OCI-LY1 (cell line): ENCODE data around the gene ADAMTSL4.
"Not testable (repeated sequence)": the region's sequence is repeated elsewhere in the genome, so short reads cannot be mapped to it uniquely, and the experiment has no call there.

Experiments used
- H2AFZ ChIP-seq: fragments of 200-600 bp; sonication (generic), shearing (Covaris generic); 2 replicates; pipeline ENCODE4 v1.6.0; 2014; ENCODE audit warnings: antibody characterized with exemption, mild to moderate bottlenecking, low read length
- H3F3A ChIP-seq: fragments of 200-600 bp; sonication (generic), shearing (Covaris generic); 2 replicates; pipeline ENCODE4 v1.6.0; 2014; ENCODE audit warnings: mild to moderate bottlenecking, antibody characterized with exemption, low read length, moderate library complexity; ENCODE audit not compliant: insufficient read depth
- H3K27ac ChIP-seq: fragments of 200-600 bp; sonication (generic); 2 replicates; pipeline ENCODE4 v1.5.1; 2014; ENCODE audit warnings: low read length, mixed run types, mild to moderate bottlenecking, low read depth; ENCODE audit not compliant: poor library complexity, severe bottlenecking
- H3K27me3 ChIP-seq: fragments of 200-600 bp; sonication (generic); 2 replicates; pipeline ENCODE4 v1.6.0; 2014; ENCODE audit warnings: antibody characterized with exemption, mild to moderate bottlenecking, low read length, moderate library complexity; ENCODE audit not compliant: insufficient read depth
- H3K36me3 ChIP-seq: fragments of 200-600 bp; sonication (generic); 2 replicates; pipeline ENCODE4 v1.6.1; 2014; ENCODE audit warnings: mild to moderate bottlenecking, antibody characterized with exemption, low read length, moderate library complexity, mixed read lengths; ENCODE audit not compliant: insufficient read depth
- H3K4me1 ChIP-seq: fragments of 200-600 bp; sonication (generic); 2 replicates; pipeline ENCODE4 v1.5.1; 2014; ENCODE audit warnings: mild to moderate bottlenecking, low read length, moderate library complexity; ENCODE audit not compliant: insufficient read depth, severe bottlenecking
- H3K4me2 ChIP-seq: fragments of 200-600 bp; sonication (generic), shearing (Covaris generic); 2 replicates; pipeline ENCODE4 v1.6.1; 2014; ENCODE audit warnings: low read length
- H3K4me3 ChIP-seq: fragments of 200-600 bp; sonication (generic); 2 replicates; pipeline ENCODE4 v1.5.1; 2014; ENCODE audit warnings: low read length, low read depth, mild to moderate bottlenecking, mixed read lengths; ENCODE audit not compliant: poor library complexity, severe bottlenecking
- H3K79me2 ChIP-seq: fragments of 200-600 bp; shearing (Covaris generic); 2 replicates; pipeline ENCODE4 v1.6.1; 2016; ENCODE audit warnings: mixed run types, low read length, mixed read lengths; ENCODE audit not compliant: insufficient read depth
- H3K9ac ChIP-seq: fragments of 200-600 bp; sonication (generic), shearing (Covaris generic); 2 replicates; pipeline ENCODE4 v1.6.1; 2014; ENCODE audit warnings: mild to moderate bottlenecking, low read length, mixed read lengths
- H3K9me2 ChIP-seq: fragments of 200-600 bp; sonication (generic), shearing (Covaris generic); 2 replicates; pipeline ENCODE4 v1.6.1; 2014; ENCODE audit warnings: low read depth, mild to moderate bottlenecking, low read length, mixed read lengths
- H3K9me3 ChIP-seq: fragments of 200-600 bp; shearing (Covaris generic); 2 replicates; pipeline ENCODE4 v1.6.1; 2014; ENCODE audit warnings: low read length, mixed read lengths
- H4K20me1 ChIP-seq: fragments of 200-600 bp; sonication (generic), shearing (Covaris generic); 2 replicates; pipeline ENCODE4 v1.6.0; 2016; ENCODE audit warnings: mild to moderate bottlenecking, low read length; ENCODE audit not compliant: insufficient read depth
- CTCF ChIP-seq: fragments of 200-600 bp; sonication (generic), shearing (Covaris generic); IDR thresholded peaks from 2 replicates; pipeline ENCODE4 v1.5.1; 2017; ENCODE audit warnings: mild to moderate bottlenecking, antibody characterized with exemption, low read length, moderate library complexity, mixed read lengths
- EZH2 ChIP-seq: fragments of 200-600 bp; sonication (generic), shearing (Covaris generic); IDR thresholded peaks from 2 replicates; pipeline ENCODE4 v1.8.0; 2017; ENCODE audit warnings: borderline replicate concordance, mixed run types, mild to moderate bottlenecking, antibody characterized with exemption, low read length, moderate library complexity, mixed read lengths

ADAMTSL4 gene

GRCh38 chr1:150596976-150597375 is 47.8 kb downstream of the ADAMTSL4 start:
- TF ChIP-seq EZH2: no peak
- TF ChIP-seq CTCF: no peak
- H3K4me2 ChIP-seq: no peak overlapping the region
- no peak overlapping the region for H2AFZ ChIP-seq
- H3F3A ChIP-seq: no peaks in the 10 kb centered on the region
- no peaks in the 10 kb centered on the region for H3K9me2 ChIP-seq
- no peaks in the 10 kb centered on the region for H3K79me2 ChIP-seq
- no peak overlapping the region for H3K9ac ChIP-seq
- H3K27ac ChIP-seq: no peak overlapping the region
- H3K27me3 ChIP-seq: no peaks in the 10 kb centered on the region
- no peaks in the 10 kb centered on the region for H3K4me1 ChIP-seq
- H3K9me3 ChIP-seq: no peaks in the 10 kb centered on the region
- H3K36me3 ChIP-seq: no peaks in the 10 kb centered on the region
- H3K4me3 ChIP-seq: no peak overlapping the region
- H4K20me1 ChIP-seq: no peaks in the 10 kb centered on the region

- H3K9me2 ChIP-seq, H3K27me3 ChIP-seq, H3K9ac ChIP-seq, H3K9me3 ChIP-seq, H4K20me1 ChIP-seq, H3F3A ChIP-seq, H3K27ac ChIP-seq, H3K36me3 ChIP-seq, H3K79me2 ChIP-seq, H3K4me2 ChIP-seq, H2AFZ ChIP-seq, H3K4me3 ChIP-seq, H3K4me1 ChIP-seq: not testable (repeated sequence)
These were observed 49.1 kb downstream of the ADAMTSL4 start for GRCh38 chr1:150598346-150598745.

- no peaks in the 10 kb centered on the region for H4K20me1 ChIP-seq
- H3K9me2 ChIP-seq: no peaks in the 10 kb centered on the region
- no peaks in the 10 kb centered on the region for H3K27me3 ChIP-seq
- no peak overlapping the region for H3K4me3 ChIP-seq
- H3K36me3 ChIP-seq: no peaks in the 10 kb centered on the region
- no peak overlapping the region for H2AFZ ChIP-seq
- TF ChIP-seq EZH2 (no peak), CTCF (no peak)
- H3K4me1 ChIP-seq: no peaks in the 10 kb centered on the region
- 0 out of 2 replicates have a peak, but pooled peaks cover 4% of the 10 kb centered on the region for H3F3A ChIP-seq
- no peaks in the 10 kb centered on the region for H3K79me2 ChIP-seq
- H3K9me3 ChIP-seq: no peaks in the 10 kb centered on the region
- no peak overlapping the region for H3K27ac ChIP-seq
- no peak overlapping the region for H3K4me2 ChIP-seq
- H3K9ac ChIP-seq: no peak overlapping the region
These were observed 52.3 kb downstream of the ADAMTSL4 start for GRCh38 chr1:150601540-150601939.

GRCh38 chr1:150602372-150602771 is 53.2 kb downstream of the ADAMTSL4 start:
- H3K4me2 ChIP-seq, H3F3A ChIP-seq, H3K79me2 ChIP-seq: not testable (repeated sequence)

More at GRCh38 chr1:150602372-150602771, 53.2 kb downstream of the ADAMTSL4 start:
- H3K9me2 ChIP-seq, H3K4me3 ChIP-seq, H3K27me3 ChIP-seq, H3K4me1 ChIP-seq, H3K9me3 ChIP-seq, H3K36me3 ChIP-seq, H3K9ac ChIP-seq, H3K27ac ChIP-seq, H2AFZ ChIP-seq, H4K20me1 ChIP-seq: not testable (repeated sequence)
